Measurements from ENCODE around the gene ZBTB16. TPM values are rescaled to one million over a fixed set of nuclear protein-coding genes. Genes with fewer than 3 reads are reported as not detected.

ZBTB16 gene
- polyA plus RNA-seq, 1 donor from 2014 or later = 0.45 TPM

DNA sequence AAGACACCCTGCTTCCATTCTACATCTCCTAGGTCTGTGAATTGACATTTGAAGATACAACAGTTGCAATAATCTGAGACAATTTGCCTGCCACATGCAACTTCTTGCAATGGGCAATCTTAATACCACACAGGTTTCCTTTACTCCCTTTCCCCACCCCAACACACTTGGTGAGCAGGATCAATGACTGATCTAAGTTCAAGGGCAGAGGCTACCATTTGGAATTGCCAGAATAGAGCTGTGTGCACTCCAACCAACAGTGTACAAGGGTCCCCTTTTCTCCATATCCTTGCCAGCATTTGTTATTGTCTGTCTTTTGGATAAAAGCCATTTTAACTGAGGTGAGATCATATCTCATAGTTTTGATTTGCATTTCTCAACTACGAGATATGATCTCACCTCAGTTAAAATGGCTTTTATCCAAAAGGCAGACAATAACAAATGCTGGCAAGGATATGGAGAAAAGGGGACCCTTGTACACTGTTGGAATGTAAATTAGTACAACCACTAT is 233.7 kb downstream of the ZBTB16 start:
- no peaks in the 10 kb centered on the region for H3K36me3 ChIP-seq (ENCODE audit: insufficient read depth, low read length)
- no peaks in the 10 kb centered on the region for H3K9me2 ChIP-seq (ENCODE audit: insufficient read depth, low read length)
- no peaks in the 10 kb centered on the region for H3F3A ChIP-seq (ENCODE audit: insufficient read depth, low read length, poor library complexity, severe bottlenecking)
- no peak overlapping the region for H2AFZ ChIP-seq (ENCODE audit: low read depth, low read length)
- H3K9ac ChIP-seq (ENCODE audit: low read length) = no peak overlapping the region
- no peak overlapping the region for H3K27ac ChIP-seq (ENCODE audit: low read length)
- no peaks in the 10 kb centered on the region for H3K79me2 ChIP-seq (replicated peaks; ENCODE audit: insufficient read depth, low read length)
- TF ChIP-seq REST (IDR thresholded peaks at IDR 0.05; ENCODE audit: borderline replicate concordance) (no peak), POLR2AphosphoS5 (IDR thresholded peaks at IDR 0.05) (no peak), MXI1 (conservative IDR thresholded peaks at IDR 0.05; ENCODE audit: poor library complexity, severe bottlenecking) (no peak), RAD21 (conservative IDR thresholded peaks at IDR 0.05) (no peak), TAF1 (IDR thresholded peaks at IDR 0.05; ENCODE audit: low read depth) (no peak)
- TF ChIP-seq, protein P1, sequence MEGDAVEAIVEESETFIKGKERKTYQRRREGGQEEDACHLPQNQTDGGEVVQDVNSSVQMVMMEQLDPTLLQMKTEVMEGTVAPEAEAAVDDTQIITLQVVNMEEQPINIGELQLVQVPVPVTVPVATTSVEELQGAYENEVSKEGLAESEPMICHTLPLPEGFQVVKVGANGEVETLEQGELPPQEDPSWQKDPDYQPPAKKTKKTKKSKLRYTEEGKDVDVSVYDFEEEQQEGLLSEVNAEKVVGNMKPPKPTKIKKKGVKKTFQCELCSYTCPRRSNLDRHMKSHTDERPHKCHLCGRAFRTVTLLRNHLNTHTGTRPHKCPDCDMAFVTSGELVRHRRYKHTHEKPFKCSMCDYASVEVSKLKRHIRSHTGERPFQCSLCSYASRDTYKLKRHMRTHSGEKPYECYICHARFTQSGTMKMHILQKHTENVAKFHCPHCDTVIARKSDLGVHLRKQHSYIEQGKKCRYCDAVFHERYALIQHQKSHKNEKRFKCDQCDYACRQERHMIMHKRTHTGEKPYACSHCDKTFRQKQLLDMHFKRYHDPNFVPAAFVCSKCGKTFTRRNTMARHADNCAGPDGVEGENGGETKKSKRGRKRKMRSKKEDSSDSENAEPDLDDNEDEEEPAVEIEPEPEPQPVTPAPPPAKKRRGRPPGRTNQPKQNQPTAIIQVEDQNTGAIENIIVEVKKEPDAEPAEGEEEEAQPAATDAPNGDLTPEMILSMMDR (IDR thresholded peaks at IDR 0.05; ENCODE audit: poor library complexity, severe bottlenecking) = no peak
- H4K20me1 ChIP-seq (ENCODE audit: insufficient read depth) = no peaks in the 10 kb centered on the region
- H3K4me3 ChIP-seq (ENCODE audit: low read length) = no peak overlapping the region
- H3K27me3 ChIP-seq (ENCODE audit: insufficient read depth, low read depth, low read length) = no peaks in the 10 kb centered on the region
- no peaks in the 10 kb centered on the region for H3K9me3 ChIP-seq (ENCODE audit: low read length)
- H3K4me2 ChIP-seq (ENCODE audit: low read length) = no peak overlapping the region

DNA sequence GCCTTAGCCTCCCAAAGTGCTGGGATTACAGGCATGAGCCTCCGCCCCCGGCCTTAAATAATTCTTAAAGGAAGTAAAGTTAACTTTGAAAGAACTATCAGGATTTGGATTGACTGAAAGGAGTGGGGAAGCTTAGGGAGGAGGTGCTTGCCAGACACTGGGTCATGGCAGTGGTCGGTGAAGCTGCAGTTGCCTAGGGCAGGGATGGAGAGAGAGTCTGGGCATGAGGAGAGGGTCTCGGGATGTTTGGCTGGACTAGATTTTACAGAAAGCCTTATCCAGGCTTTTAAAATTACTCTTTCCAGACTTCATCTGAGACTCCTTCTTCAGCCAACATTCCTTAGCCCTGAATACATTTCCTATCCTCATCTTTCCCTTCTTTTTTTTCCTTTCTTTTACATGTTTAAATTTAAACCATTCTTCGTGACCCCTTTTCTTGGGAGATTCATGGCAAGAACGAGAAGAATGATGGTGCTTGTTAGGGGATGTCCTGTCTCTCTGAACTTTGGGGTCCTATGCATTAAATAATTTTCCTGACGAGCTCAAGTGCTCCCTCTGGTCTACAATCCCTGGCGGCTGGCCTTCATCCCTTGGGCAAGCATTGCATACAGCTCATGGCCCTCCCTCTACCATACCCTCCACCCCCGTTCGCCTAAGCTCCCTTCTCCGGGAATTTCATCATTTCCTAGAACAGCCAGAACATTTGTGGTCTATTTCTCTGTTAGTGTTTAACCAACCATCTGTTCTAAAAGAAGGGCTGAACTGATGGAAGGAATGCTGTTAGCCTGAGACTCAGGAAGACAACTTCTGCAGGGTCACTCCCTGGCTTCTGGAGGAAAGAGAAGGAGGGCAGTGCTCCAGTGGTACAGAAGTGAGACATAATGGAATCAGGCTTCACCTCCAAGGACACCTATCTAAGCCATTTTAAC is 236.4 kb downstream of the ZBTB16 start, which contains the start of gene NNMT:
Gene NNMT (plus strand): TSS at position 724 of the 929 bp plus-strand sequence. CDS start 158 bp downstream, at position 882.
- Histone ChIP-seq H3K4me3 (ENCODE audit: low read length) (no peak within 1 kb of the TSS), H2AFZ (ENCODE audit: low read depth, low read length) (no peak within 1 kb of the TSS), H3K79me2 (replicated peaks; ENCODE audit: insufficient read depth, low read length) (no peaks in the 10 kb centered on the region)

More for the DNA sequence above, 236.4 kb downstream of the ZBTB16 start, which contains the start of gene NNMT:
- Histone ChIP-seq H3K4me2 (ENCODE audit: low read length) (no peak within 1 kb of the TSS), H3K36me3 (ENCODE audit: insufficient read depth, low read length) (no peaks in the 10 kb centered on the region), H3K27ac (ENCODE audit: low read length) (no peak within 1 kb of the TSS), H3K9me3 (ENCODE audit: low read length) (no peaks in the 10 kb centered on the region), H3K9ac (ENCODE audit: low read length) (no peak within 1 kb of the TSS), H3K27me3 (ENCODE audit: insufficient read depth, low read depth, low read length) (no peaks in the 10 kb centered on the region), H3F3A (ENCODE audit: insufficient read depth, low read length, poor library complexity, severe bottlenecking) (no peaks in the 10 kb centered on the region), H3K9me2 (ENCODE audit: insufficient read depth, low read length) (no peaks in the 10 kb centered on the region), H4K20me1 (ENCODE audit: insufficient read depth) (no peaks in the 10 kb centered on the region)
- TF ChIP-seq, protein P1 (IDR thresholded peaks at IDR 0.05; ENCODE audit: poor library complexity, severe bottlenecking) = no peak
- TF ChIP-seq EP300 (conservative IDR thresholded peaks at IDR 0.05; ENCODE audit: poor library complexity, severe bottlenecking) = no peak
- TF ChIP-seq RAD21 (conservative IDR thresholded peaks at IDR 0.05) = no peak
- no peak for TF ChIP-seq REST (IDR thresholded peaks at IDR 0.05; ENCODE audit: borderline replicate concordance)
- TF ChIP-seq MXI1 (conservative IDR thresholded peaks at IDR 0.05; ENCODE audit: poor library complexity, severe bottlenecking) = no peak
- no peak for TF ChIP-seq TAF1 (IDR thresholded peaks at IDR 0.05; ENCODE audit: low read depth)
- no peak for TF ChIP-seq SMC3 (conservative IDR thresholded peaks at IDR 0.05; ENCODE audit: poor library complexity)
- no peak for TF ChIP-seq EZH2 (IDR thresholded peaks at IDR 0.05; ENCODE audit: borderline replicate concordance, insufficient read depth, low read length, poor library complexity, severe bottlenecking)
- no peak for TF ChIP-seq POLR2AphosphoS5 (IDR thresholded peaks at IDR 0.05)
